Osteocyte (in vitro differentiated cells): Measurements from ENCODE around the gene ZNF638. TPM values are rescaled to one million over a fixed set of nuclear protein-coding genes. Genes with fewer than 3 reads are reported as not detected.

Experiments
- DNase-seq: peaks from one replicate; pipeline ENCODE4 v3.0.0; 2021; ENCODE audit warnings: mixed read lengths; ENCODE audit not compliant: unreplicated experiment; ENCODE audit errors: extremely low spot score
- H3K27ac Mint-ChIP-seq: one replicate; pipeline ENCODE4 v1.8.0; 2021; ENCODE audit warnings: mild to moderate bottlenecking, mixed read lengths; ENCODE audit not compliant: unreplicated experiment
- H3K27me3 Mint-ChIP-seq: one replicate; pipeline ENCODE4 v1.8.0; 2021; ENCODE audit warnings: mixed read lengths; ENCODE audit not compliant: unreplicated experiment
- H3K36me3 Mint-ChIP-seq: one replicate; pipeline ENCODE4 v1.8.0; 2021; ENCODE audit warnings: mixed read lengths; ENCODE audit not compliant: unreplicated experiment
- H3K4me1 Mint-ChIP-seq: one replicate; pipeline ENCODE4 v1.8.0; 2021; ENCODE audit warnings: mixed read lengths; ENCODE audit not compliant: unreplicated experiment
- H3K4me3 Mint-ChIP-seq: one replicate; pipeline ENCODE4 v1.8.0; 2021; ENCODE audit warnings: mild to moderate bottlenecking, moderate library complexity, mixed read lengths; ENCODE audit not compliant: unreplicated experiment
- H3K9me3 Mint-ChIP-seq: one replicate; pipeline ENCODE4 v1.8.0; 2021; ENCODE audit warnings: mixed read lengths; ENCODE audit not compliant: unreplicated experiment
- CTCF ChIP-seq: fragments of 200-600 bp; sonication (generic); IDR thresholded peaks from 2 replicates; pipeline ENCODE4 v1.5.0; 2021; ENCODE audit warnings: antibody characterized with exemption, mild to moderate bottlenecking, moderate library complexity
- long read RNA-seq: library from polyadenylated mRNA; unstranded; transcript quantifications from one replicate; pipeline ENCODE4 v2.0.0, GENCODE V29; 2021
- total RNA-seq: library from RNA; stranded (reverse); gene quantifications from 2 replicates; pipeline ENCODE4 v1.2.1, GENCODE V29; 2021

ZNF638 gene, protein sequence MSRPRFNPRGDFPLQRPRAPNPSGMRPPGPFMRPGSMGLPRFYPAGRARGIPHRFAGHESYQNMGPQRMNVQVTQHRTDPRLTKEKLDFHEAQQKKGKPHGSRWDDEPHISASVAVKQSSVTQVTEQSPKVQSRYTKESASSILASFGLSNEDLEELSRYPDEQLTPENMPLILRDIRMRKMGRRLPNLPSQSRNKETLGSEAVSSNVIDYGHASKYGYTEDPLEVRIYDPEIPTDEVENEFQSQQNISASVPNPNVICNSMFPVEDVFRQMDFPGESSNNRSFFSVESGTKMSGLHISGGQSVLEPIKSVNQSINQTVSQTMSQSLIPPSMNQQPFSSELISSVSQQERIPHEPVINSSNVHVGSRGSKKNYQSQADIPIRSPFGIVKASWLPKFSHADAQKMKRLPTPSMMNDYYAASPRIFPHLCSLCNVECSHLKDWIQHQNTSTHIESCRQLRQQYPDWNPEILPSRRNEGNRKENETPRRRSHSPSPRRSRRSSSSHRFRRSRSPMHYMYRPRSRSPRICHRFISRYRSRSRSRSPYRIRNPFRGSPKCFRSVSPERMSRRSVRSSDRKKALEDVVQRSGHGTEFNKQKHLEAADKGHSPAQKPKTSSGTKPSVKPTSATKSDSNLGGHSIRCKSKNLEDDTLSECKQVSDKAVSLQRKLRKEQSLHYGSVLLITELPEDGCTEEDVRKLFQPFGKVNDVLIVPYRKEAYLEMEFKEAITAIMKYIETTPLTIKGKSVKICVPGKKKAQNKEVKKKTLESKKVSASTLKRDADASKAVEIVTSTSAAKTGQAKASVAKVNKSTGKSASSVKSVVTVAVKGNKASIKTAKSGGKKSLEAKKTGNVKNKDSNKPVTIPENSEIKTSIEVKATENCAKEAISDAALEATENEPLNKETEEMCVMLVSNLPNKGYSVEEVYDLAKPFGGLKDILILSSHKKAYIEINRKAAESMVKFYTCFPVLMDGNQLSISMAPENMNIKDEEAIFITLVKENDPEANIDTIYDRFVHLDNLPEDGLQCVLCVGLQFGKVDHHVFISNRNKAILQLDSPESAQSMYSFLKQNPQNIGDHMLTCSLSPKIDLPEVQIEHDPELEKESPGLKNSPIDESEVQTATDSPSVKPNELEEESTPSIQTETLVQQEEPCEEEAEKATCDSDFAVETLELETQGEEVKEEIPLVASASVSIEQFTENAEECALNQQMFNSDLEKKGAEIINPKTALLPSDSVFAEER (N-terminal part only)
- 117 and 123 TPM in 2 replicates for total RNA-seq
- long read RNA-seq, transcript ZNF638-206 (2 exons, 931 nt) = major isoform, 5 of 471 reads
- long read RNA-seq, partial matches to known transcripts = 276 of 471 reads
- long read RNA-seq, other reads (novel, unspliced or antisense) = 190 of 471 reads

DNA sequence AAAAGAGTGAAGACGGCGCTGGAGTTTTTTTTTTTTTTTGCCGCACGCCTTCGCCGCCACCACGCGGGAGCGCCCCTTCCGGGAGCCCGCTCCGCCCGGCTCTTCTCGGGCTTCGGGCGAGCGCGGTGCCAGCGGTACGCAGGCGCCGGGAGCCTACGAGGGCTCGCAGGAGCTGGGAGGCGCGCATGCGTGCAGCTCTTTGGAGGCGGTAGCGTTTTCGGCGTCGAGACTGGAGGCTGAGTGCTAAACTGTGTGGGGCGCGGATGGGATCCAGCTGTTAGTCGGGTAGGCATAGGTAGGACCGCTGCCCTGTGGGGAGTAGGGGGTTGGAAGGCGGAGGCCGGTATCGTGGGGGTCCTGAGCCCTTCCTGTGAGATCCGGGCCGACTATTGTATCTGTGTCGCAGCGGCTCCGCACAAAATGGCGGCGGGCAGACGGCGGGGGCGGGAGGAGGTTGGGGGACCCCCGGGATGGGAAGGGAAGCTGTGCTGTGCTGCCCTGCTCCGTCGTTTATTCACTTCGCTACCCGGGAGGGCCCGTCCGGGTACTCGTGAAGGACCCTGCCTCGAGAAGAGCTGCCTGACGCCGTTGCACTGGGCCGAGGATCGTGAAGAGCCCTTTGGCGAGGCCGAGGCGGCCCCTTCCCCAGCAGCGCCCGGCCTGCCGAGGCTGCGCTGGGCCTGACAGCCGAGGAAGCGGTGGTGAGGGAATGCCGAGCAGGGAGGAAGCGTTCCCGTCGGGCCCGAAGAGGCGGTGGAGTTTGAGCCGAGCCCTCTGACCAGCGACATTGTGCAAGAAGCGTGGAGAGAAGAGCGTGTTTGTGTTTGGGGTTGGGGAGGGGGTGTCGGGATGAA lies at the start of gene ZNF638:
TSS of gene ZNF638 (plus strand) at position 202 of the 854 bp plus-strand sequence. CDS start 17,173 bp downstream, outside the sequence.
- peak; percentile 87 for TF ChIP-seq CTCF
- Mint-ChIP-seq H3K4me1 (peaks cover 34% of the 10 kb centered on the region), H3K9me3 (no peaks in the 10 kb centered on the region), H3K4me3 (peak within 1 kb of the TSS; percentile 100), H3K36me3 (peaks cover 13% of the 10 kb centered on the region), H3K27ac (peak within 1 kb of the TSS; percentile 99), H3K27me3 (no peaks in the 10 kb centered on the region)
- DNase-seq = peak; percentile 97

- peaks cover 9% of the 10 kb centered on the region for H3K4me1 Mint-ChIP-seq
- no peak for TF ChIP-seq CTCF
- H3K36me3 Mint-ChIP-seq = no peaks in the 10 kb centered on the region
- no peak for DNase-seq
- no peaks in the 10 kb centered on the region for H3K9me3 Mint-ChIP-seq
- peaks cover 22% of the 10 kb centered on the region for H3K27me3 Mint-ChIP-seq
- no peak overlapping the region for H3K4me3 Mint-ChIP-seq
- no peak overlapping the region for H3K27ac Mint-ChIP-seq
Measured at GRCh38 chr2:71281950-71282349, 49.6 kb upstream of the ZNF638 start.

GRCh38 chr2:71282493-71282892 lies 49.1 kb upstream of the ZNF638 start:
- H3K4me1 Mint-ChIP-seq = peaks cover 6% of the 10 kb centered on the region
- no peaks in the 10 kb centered on the region for H3K9me3 Mint-ChIP-seq
- H3K4me3 Mint-ChIP-seq = no peak overlapping the region
- H3K36me3 Mint-ChIP-seq = no peaks in the 10 kb centered on the region
- H3K27ac Mint-ChIP-seq = no peak overlapping the region
- DNase-seq = no peak
- peaks cover 22% of the 10 kb centered on the region for H3K27me3 Mint-ChIP-seq
- no peak for TF ChIP-seq CTCF

DNA sequence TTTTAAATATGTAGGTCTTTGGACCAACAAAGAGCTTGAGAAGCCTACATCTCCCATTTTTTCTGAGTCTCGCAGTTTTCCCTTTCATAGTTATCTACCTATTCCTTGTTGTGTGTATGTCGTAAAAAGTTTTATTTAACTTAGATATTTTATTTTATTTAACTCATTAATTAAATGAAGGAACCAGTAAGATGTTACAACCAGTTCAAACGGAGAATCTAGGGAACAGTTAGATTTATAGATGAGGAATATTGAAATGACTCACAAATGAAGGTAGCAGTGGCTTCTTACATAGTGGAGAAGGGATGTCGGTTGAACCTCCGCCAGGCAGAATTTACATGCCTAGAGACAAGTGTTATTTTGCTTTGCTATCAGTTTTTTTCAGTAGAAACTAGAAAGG lies 48.5 kb upstream of the ZNF638 start:
- DNase-seq = no peak
- TF ChIP-seq CTCF = no peak
- H3K4me1 Mint-ChIP-seq = no peaks in the 10 kb centered on the region
- no peaks in the 10 kb centered on the region for H3K9me3 Mint-ChIP-seq
- no peaks in the 10 kb centered on the region for H3K36me3 Mint-ChIP-seq
- no peak overlapping the region for H3K4me3 Mint-ChIP-seq
- peaks cover 22% of the 10 kb centered on the region for H3K27me3 Mint-ChIP-seq
- H3K27ac Mint-ChIP-seq = no peak overlapping the region
